Hematopoietic multipotent progenitor cell treated with erythropoietin and hydrocortisone succinate and interleukin-3 and kit ligand, for 17 days (in vitro differentiated cells): ENCODE results near the gene MTRF1.
A peak's percentile ranks its signal among the peaks of the same experiment; 100 is the strongest.
"Not testable (repeated sequence)": the region's sequence is repeated elsewhere in the genome, so short reads cannot be mapped to it uniquely, and the experiment has no call there.

Source experiments
- DNase-seq: peaks from one replicate; pipeline ENCODE4 v3.0.0-alpha.2; 2015; ENCODE audit warnings: low spot score

Gene MTRF1

DNA sequence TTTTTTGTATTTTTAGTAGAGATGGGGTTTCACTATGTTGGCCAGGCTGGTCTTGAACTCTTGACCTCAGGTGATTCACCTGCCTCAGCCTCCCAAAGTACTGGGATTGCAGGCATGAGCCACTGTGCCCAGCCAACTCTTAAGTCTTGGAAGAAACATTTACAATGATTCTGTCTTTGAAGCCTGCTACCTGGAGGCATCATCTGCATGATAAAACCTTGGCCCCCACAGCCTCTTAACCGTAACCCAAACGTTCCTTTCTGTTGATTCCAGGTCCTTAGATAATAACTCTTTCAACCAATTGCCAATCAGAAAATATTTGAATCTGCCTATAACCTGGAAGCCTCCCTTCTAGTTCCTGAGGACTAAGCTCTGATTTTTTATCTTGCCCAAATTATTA, 15.8 kb upstream of the MTRF1 start:
- not testable (repeated sequence) for DNase-seq

DNA sequence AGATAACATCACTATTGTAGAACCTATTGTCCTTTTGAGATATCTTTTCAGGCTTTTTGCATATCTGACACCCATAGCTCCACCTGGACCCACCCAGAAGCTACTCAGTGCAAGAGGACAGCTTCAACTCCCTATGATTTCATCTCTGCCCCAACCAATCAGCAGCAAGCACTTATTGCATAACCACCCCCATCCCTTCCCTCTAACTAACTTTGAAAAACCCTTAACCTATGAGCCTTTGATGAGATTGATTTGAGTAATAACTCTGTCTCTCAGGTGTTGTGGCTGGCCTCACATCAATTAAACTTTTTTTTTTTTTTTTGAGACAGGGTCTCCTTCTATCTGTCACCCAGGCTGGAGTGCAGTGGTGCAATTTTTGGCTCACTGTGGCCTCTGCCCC, 13.4 kb upstream of the MTRF1 start:
- no peak for DNase-seq

DNA sequence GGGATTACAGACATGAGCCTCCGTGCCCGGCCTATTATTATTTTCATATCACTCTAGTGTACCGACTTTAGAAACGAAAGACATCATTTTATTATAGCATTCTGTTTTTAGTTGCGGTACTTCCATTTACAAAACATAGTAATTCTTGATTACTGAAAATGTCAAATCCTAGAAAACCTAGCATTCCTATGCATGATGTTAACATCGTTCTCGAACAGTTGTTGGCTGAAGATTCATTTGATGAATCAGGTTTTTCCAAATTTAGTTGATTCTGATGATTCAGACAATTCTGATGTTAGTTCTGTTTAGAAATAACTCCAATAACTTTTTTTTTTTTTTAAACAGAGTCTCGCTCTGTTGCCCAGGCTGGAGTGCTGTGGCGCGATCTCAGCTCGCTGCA, 11.5 kb upstream of the MTRF1 start:
- no peak for DNase-seq

DNA sequence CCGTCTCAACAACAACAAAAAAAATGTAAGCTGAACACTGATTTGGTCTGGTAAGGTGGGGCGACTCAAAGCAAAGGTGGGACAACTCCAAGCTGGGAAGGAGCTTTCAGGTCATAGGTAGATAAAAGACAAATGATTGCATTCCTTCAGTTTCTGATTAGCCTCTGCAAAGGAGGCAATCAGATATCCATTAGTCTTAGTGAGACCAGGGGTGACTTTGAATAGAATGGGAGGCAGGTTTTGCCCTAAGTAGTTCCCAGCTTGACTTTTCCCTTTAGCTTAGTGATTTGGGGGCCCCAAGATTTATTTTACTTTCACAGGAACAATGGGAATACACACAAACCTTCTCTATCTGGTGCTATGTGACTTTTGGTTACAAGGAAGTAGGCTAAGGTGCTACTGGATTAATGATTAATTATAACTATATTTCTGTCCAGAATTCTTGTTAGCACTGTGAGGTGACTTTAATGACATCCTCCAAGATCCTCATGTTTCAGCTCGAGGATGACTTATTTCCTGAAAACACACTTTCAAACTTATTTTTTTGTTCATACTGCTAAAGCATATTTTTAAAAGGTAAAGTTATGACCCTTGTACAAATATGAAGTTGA, 10.6 kb upstream of the MTRF1 start:
- DNase-seq = no peak

DNA sequence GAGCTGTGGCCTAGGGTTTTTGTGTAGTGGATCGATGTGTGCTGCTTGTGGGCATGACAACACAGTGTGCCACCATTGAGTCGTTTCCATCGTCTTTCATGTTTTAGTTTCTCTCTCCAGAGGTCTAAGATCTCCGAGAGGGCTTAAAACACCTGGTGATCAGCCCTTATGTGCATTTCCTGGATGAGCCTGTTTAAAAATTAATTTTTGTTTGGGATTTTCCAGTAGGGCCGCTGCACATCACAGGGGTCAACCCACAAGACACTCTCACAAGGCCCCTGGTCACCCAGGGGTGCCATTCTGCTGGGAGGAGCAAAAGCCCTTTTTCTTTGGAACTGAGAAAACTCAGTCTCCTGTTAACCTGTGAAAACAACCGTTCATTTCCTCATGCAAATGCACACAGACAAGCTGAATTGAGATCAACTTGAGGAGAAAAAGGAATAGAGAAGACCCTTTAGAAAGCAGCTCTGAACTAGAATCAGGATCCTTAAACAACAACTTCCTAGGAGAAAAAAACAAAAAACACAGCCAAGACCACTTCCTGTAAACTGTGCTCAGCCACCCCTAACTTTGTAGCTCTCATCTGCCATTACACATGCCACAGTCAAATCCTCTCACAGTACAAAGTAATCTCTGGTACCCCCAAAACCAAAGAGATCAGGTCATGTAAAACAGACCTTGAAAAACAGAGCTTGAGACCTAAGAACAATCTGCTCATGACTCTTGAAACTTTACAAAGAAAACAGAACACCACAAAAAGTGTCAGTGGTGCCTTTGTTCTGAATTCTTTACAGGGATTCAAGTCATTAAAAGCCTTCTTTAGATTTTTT, 8.3 kb upstream of the MTRF1 start:
- DNase-seq = no peak

DNA sequence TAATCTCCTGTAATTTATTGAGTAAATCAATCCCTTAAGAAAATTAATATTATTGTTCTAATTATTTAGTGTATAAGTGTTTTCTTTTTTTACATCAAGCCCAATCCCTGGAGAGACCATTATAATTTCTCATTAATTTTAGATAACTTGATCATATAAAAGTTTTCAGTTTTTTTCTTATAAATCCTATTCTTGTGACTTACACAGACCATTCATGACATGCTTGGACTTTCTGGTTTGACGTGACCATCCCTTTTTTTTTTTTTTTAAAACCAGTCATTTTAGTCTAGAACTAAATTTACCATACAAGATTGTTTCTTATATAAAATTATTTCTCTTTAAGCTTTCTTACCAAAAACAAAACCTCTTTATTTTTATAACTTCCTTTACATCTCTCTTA, 5.4 kb upstream of the MTRF1 start:
- no peak for DNase-seq

DNA sequence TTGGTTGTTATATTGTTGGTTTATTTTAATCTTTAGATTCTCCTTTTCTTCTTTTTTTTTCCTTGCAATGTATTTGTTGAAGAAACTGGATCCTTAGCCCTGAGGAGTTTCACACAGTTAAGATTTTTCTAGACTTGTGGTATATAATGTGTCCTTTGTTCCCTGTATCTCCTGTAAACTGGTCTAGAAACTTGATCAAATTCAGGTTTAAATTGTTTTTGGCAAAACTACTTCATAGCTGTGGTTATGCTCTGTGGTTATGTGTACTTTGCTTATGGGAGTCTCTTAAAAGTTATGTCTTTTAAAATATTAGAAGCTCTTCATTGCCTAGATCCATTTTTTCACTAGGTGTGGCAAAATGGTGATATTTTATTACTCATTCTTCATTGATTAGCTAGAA, 3.7 kb upstream of the MTRF1 start:
- DNase-seq = no peak

DNA sequence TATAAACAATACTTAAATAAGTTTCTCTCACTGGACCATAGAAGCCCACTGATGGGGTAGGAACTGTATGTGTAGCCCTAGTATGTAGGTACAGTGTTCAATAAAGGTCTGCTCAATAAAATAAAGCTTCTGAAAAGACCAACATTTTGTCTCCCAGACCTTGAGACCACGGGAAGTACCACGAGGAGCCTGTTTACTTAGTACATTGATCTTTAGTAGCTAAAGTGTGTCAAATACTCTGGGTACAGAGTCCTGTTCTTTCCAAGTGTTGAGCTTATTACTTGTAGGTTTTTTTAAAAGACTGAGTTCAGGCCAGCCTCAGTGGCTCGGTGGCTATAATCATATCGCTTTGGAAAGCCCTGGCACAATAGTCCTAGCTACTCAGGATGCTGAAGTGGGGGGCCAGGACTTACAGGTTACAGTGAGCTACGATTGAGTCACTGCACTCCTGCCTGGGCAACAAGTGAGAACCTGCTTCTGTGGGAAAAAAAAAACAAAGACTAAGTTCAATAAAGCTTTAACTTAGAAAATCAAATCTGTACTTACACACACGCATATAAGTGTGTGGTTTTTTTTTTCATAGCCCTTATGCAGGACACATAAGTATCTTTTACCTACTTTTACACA, 3.4 kb downstream of the MTRF1 start:
- no peak for DNase-seq

DNA sequence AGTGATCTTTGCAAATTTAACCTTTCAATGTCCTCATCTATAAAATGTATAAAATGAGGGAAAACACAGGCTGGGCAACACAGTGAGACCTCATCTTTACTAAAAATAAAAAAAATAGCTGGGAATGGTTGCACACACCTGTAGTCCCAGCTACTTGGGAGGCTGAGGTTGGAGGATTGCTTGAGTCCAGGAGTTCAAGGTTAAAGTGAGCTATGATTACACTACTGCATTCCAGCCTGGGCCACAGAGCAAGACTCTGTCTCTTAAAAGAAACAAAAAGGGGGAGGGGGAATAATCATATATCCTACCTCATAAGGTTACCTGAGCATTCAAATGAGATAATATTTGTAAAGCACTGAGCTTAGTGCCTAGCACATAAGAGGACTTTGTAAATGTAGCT, 5.8 kb downstream of the MTRF1 start:
- no peak for DNase-seq

DNA sequence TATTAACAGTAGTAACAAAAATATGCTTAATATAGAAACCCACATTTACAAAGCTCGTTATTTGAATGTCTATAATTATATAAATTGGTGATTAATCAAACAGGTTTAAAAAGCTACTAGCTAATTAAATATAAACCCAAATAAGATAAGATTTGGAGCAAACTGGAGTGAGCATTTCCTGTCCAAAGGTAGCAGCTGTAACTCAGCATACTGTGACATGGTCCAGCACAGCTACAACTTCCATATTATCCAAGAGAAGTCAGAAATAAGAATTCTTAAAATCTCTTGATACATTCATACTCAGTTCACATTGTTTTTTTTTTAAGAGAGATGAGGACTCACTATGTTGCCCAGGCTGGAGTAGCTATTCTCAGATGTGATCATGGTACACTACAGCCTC, 8.5 kb downstream of the MTRF1 start:
- DNase-seq = no peak

DNA sequence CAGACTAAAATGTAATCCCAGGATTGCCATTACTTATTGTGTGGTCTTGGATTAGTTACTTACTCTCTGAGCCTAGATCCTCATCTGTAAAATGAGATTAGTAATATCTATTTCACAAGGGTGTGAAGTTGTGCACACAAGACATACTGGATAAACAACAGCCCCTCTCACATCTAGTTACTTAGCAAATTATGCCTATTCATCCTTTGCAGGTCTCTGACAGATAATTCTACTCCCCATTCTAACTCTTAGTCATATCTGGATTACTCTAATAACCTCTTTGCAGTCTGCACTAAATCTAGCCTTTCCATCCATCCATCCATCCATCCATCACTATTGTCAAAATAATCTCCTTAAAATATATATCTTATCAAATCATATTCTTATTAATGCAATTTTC, 12.4 kb downstream of the MTRF1 start:
- DNase-seq = no peak

DNA sequence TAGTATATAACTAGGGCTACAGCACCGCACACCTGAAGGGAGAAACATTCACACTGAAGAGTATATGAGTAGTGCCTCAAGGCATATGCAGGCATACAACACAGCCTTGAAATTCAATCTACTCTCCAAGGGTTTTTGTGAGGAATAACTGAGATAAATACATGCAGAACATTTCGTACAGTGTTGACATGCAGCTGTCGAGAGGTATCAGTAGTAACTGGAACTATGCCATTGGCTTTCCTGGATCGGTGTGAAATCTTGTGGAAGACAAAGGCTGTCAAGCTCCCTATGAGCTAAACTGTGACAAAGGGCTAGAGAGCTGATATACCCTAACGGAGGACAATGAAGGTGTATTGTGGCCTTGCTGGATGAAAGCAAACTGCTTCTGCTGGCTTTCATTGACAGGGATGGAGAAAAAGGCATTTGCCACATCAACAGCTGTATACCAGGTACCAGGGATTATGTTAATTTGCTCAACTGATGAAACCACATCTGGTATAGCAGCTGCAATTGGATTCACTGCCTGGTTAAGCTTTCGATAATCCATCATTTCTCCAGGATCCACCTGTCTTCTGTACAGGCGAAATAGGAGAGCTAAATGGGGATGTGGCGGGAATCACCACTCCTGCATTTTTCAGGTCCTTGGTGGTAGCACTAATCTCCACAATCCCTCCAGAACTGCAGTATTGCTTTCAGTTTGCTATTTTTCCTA, 16.3 kb downstream of the MTRF1 start:
- no peak for DNase-seq

DNA sequence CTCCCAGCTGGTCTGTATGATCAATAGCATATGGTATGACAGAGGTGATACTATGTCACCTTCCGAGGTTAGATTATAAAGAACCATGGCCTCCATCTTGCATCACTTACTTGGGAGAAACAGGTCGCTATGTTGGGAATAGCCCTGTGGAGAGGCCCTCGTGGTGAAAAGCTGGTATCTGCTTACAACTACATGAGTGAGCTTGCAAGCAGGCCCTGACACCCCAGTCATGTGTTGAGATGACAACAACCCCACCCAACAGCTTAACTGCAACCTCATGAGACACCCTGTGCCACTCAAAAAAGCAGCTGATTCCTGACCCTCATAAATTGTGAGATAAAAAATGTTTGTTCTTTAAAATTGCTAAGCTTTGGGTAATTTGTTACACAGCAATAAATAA, 18.8 kb downstream of the MTRF1 start:
- peak; percentile 81 for DNase-seq

DNA sequence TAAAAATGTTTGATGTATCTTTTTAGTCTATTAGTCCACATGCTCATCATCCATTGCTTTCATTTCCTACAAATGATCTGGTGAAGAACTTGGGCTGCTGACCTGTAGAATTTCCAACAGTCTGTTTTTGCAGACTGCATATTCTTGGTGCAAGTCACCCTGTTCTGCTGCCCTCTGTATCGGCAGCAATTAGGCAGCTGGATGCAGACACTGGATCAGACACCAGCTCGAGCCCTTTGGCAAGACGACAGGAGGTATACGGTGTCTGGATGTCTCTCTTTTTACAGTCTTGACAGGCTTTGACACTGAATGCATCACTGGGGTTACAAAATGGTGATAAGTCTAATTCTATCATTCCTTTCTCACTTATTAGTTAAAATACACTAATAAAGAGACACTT, 21.8 kb downstream of the MTRF1 start:
- no peak for DNase-seq

DNA sequence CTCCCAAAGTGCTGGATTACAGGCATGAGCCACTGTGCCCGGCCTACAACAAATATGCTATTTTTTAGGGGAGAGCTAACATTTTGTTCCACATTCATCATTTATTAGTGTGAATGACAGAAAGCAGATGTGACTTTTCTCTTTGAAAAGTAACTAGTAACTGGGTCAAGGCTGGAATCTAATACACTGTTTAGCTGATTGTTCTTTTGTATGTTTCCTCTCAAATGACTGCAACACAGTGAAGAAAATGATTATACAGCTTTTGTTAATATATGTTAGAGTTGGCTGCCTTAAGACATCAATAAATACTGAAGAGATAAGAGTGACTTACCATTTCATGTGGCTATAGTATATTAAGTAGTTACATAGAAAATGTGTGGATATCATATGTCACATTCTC, 27.0 kb downstream of the MTRF1 start:
- DNase-seq = no peak

DNA sequence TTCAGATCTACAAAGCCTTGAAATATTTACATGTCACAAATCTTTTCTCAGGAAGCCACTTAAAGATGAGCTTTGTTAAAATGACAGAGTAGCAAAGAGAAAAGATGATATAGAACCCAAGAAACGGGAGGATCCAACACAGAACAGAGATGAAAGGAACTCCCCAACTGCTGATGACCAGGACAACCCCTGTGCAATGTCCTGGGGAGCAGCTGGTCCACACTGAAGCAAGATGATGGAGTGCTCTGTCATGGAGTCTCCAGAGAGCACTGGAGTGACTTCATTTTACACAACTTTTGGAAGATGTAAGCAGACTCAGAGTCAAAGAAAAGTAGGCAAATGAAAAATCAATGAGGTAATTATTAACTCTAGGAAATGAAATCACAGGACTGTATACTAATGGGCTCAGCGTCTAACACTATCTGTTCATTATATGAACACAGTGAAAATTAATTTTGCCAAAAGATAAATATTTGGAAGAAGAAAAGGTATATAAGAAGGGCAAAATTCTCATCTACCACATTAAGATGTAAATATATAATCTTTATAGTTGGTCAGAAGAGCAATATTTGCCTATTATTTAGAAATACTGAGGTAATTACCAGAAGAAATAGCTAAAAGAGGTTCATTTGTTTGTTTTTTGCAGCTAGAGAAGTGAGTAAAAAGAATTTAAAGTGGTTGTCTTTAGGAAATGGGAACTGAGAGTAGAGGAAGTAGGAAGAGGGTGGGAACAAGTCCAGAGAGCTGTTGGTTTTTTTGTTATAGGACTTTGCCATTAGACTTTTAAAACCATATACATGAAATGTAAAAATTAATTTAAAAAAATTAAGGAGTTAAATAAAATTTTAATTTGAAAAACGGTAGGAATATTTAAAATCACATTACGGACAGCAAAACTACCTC, 30.5 kb downstream of the MTRF1 start:
- DNase-seq = no peak

DNA sequence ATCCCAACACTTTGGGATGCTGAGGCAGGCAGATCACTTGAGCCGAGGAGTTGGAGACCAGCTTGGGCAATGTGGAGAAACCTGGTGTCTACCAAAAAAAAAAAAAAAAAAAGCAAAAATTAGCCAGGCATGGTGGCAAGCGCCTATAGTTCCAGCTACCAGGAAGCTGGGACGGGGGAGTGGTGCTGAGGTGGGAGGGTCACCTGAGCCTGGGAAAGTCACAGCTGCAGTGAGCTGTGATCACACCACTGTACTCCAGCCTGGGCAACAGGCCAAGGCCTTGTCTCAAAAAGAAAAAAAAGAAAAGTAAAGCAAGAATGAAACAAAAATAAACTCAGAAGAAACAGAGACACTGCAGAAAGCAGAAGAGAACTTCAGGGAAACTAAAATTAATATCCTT, 31.6 kb downstream of the MTRF1 start:
- no peak for DNase-seq

DNA sequence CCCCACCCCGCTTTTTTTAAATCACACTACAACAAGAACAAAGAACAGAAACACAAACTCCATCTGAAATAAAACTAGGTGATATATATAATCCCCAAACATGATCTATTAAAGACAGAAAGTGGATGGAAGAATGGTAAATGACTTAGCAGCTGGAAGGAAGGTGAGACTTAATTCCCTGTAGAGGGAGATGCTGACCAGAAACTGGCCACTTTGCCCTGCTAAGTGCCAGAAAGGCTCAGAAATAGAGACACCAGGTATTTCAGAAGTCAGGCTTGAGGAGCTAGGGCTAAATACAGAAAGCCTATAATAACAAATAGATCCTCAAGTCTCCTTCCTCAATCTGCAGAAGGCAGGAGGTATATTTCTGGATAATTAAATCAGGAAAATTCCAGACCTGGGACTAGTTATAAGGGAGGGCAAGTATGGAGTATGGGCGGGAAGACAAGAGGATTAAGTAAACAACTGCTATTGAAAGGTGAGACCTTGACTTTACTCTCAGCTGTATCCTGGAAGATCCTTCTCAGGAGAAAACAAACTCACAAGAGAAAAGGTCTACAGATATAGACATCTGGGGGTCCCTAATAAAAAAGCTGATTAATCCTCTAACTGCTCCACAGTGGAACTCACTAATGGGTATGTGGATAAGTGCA, 32.2 kb downstream of the MTRF1 start:
- DNase-seq = no peak

DNA sequence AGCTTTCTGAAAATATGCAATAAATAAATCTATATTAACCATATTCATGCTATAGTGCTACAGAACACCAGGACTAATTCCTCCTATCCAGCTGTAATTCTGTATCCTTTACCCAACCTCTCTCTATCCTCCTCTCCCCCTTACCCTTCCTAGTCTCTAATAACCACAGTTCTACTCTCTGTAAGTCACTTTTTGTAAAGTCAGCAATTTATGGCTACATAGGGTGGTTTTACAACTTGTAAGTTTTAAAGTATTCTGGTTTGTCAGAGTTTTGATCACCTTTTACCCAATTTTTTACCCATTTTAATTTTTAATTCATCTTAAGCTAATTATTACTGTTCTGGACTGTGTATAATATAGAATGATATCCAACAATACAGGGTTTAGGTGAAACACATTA, 34.0 kb downstream of the MTRF1 start:
- no peak for DNase-seq

DNA sequence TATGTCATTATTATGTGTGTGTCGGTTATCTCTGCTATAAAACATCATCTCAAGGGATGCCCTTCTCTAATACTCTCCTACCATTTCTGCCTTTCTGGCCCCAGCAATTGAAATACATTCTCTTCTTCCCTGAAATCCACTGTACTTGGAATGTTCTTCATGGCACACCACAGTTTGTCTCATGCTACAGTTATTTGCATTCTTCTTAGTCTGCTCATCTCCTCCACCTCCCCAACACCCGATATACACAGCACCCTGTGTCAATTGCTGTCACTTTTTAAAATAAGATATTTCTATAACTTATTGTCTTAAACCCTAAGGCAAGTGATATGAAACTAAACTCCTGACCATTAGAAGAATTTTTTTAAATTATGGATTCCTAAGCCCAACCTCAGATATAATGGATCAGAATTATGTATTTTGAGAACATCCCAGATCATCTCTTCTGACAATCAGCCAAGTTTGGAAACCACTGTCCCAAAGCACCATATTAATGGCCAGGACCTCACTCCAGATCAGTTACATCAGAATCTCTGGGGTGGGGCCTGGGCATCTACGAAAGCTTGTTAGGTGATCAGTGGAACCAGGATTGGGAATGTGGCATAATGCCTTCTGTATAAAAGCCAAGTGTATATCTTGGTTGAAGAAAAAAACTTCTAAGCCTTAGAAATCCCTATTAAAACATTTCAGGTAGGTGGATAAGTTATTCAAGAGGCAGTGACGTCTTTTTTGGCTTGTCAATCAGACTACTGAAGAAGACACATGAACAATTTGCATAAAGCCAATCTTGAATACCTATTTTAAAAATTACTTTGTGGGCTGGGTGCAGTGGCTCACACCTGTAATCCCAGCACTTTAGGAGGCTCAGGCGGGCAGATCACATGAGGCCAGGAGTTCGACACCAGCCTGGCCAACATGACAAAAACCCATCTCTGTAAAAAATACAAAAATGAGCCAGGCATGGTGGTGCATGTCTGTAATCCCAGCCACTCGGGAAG, 39.0 kb downstream of the MTRF1 start:
- no peak for DNase-seq
